Astrocyte of the cerebellum (primary cell): ENCODE measurements around the gene AGAP1.
A peak's percentile ranks its signal among the peaks of the same experiment; 100 is the strongest.

Experiments
- DNase-seq: peaks from one replicate; pipeline ENCODE4 v3.0.0-alpha.2; 2011; ENCODE audit warnings: low read depth
- H3K4me3 ChIP-seq: 2 replicates; pipeline ENCODE4 v1.5.1; 2011; ENCODE audit warnings: mild to moderate bottlenecking, low read depth, low read length, moderate library complexity
- in situ Hi-C: cut with HindIII; loops from 2 replicates; pipeline ENCODE4 v1.10.0; 2017; ENCODE audit warnings: low sequenced_read_pairs
- TF ChIP-seq, protein P1 (sequence below): IDR thresholded peaks from 2 replicates; pipeline ENCODE4 v1.5.1; 2012; ENCODE audit warnings: low read length, low read depth, moderate library complexity, mild to moderate bottlenecking; ENCODE audit errors: missing control alignments

Gene AGAP1

DNA sequence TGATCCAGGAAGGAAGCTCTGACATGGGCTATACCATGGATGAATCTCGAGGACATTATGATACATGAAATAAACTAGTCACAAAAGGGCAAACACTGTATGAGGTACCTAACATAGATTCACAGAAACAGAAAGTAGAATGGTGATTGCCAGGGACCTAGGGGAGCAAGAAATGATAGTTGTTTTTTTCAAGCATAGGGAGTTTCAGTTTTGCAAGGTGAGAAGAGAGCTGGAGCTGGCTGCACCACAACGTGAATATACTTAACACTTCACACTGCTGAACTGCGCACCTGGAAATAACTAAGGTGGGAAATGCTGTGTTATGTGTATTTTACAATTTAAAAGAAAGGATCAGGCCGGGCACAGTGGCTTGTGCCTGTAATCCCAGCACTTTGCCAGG is 13.2 kb upstream of the AGAP1 start:
- H3K4me3 ChIP-seq: no peak overlapping the region
- in situ Hi-C loops: no loop called here
- TF ChIP-seq, protein P1, sequence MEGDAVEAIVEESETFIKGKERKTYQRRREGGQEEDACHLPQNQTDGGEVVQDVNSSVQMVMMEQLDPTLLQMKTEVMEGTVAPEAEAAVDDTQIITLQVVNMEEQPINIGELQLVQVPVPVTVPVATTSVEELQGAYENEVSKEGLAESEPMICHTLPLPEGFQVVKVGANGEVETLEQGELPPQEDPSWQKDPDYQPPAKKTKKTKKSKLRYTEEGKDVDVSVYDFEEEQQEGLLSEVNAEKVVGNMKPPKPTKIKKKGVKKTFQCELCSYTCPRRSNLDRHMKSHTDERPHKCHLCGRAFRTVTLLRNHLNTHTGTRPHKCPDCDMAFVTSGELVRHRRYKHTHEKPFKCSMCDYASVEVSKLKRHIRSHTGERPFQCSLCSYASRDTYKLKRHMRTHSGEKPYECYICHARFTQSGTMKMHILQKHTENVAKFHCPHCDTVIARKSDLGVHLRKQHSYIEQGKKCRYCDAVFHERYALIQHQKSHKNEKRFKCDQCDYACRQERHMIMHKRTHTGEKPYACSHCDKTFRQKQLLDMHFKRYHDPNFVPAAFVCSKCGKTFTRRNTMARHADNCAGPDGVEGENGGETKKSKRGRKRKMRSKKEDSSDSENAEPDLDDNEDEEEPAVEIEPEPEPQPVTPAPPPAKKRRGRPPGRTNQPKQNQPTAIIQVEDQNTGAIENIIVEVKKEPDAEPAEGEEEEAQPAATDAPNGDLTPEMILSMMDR: no peak
- DNase-seq: no peak

DNA sequence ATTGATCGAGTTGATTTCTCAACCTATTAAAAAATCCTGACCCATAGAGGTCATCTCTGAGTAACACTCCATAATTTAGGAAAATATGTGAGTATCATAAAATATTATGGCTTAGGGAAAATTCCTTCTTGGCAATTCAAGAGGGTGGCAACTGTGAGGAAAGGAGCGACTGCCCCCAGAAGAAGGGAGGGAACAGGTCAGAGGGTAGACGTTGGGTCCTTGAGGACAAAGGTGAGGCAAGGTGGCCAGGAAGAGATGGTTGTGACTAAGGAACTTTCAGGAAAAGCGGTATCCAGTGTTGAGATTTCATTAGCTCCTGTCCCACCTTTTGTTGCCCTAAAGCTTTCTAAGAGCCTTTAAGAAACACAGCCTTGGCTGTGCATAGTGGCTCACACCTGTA is 10.5 kb upstream of the AGAP1 start:
- DNase-seq: no peak
- TF ChIP-seq, protein P1: no peak
- in situ Hi-C loops: no loop called here
- H3K4me3 ChIP-seq: no peak overlapping the region

DNA sequence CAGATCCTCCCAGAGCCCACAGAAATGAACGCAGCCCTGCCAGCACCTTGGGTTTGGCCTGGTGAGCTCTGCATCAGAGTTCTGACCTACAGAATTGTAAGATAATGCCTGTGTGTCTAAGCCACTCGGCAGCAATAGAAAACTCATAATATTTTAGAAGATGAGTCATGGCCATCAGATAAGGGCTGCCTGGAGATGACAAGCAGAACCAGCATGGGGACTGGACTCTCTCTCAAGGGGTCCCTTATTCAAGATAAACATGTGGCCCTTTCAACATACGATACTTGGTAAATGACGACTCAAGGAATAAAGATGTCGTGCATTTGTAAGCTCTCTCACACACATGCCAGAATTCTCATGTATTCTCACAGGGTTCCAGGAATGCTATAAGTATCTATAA is 8.5 kb upstream of the AGAP1 start:
- in situ Hi-C loops: loop anchor here (5.0 kb wide), 1 partner anchor 33 kb away; no protein-coding TSS in a partner anchor
- H3K4me3 ChIP-seq: no peak overlapping the region
- TF ChIP-seq, protein P1: no peak
- no peak for DNase-seq

DNA sequence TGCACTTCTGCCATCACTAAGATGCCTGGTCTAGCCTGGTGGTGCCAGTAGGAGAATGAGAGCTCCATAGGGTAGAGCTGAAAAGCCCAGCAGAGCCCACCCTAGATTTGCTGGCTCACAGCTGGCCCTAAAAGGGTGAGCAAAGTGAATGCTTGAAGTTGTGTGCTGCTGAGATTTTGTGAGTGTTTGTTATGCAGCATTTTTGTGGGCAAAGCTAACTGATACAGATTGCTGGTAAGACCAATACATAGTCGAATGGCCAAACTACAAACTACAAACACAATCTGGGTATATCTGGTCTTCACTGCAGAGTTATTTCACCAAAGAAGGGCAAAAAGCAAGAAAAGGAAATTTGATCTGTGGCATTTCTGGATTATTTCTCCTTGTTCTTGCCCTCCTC is 7.1 kb upstream of the AGAP1 start:
- no peak overlapping the region for H3K4me3 ChIP-seq
- TF ChIP-seq, protein P1: no peak
- in situ Hi-C loops: loop anchor here (5.0 kb wide), 1 partner anchor 34 kb away; no protein-coding TSS in a partner anchor
- DNase-seq: no peak

DNA sequence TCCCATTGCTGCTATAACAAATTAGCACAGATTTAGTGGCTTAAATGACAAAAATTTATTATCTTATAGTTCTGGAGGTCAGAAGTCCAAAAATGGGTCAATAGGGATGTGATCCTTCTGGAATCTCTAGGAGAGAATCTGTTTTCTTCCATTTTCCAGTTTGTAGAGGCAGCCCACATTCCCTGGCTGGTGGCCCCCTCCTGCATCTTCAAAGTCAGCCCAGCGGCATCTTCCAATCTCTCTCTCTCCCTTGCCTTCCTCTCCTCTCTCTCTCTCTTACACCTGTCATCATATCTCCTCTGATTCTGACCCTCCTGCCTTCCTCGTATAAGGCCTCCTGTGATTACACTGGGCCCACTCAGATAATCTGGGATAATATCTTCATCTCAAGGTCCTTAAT is 3.9 kb upstream of the AGAP1 start:
- H3K4me3 ChIP-seq: no peak overlapping the region
- DNase-seq: no peak
- in situ Hi-C loops: loop anchor here (5.0 kb wide), 1 partner anchor 38 kb away; no protein-coding TSS in a partner anchor
- TF ChIP-seq, protein P1: no peak

DNA sequence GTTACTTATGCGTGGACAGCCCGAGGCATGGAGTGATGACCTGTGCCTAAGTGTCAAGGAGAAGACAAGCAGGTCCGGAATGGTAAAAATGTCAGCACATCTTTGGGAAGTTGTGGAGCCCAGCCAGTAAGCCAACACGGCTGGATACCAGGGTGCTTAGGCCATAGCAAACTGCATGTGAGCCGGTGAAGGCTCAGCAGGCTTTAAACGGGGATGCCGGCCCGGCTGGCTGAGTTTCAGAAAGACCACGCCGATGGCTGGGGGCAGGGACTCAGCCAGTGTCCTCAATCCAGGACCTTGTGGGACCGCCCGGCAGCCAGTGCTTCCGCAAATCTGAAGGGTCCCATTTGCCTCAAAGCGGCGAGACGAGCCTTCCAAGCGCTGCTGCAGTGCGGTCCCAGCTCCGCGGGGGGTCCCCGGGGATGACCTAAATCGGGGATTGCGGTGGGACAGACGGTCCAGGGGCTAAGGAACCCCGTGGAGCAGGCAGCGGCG is 946 bp upstream of the AGAP1 start:
- in situ Hi-C loops: no loop called here
- no peak for DNase-seq
- peak overlapping the region; percentile 42 for H3K4me3 ChIP-seq
- TF ChIP-seq, protein P1: no peak

DNA sequence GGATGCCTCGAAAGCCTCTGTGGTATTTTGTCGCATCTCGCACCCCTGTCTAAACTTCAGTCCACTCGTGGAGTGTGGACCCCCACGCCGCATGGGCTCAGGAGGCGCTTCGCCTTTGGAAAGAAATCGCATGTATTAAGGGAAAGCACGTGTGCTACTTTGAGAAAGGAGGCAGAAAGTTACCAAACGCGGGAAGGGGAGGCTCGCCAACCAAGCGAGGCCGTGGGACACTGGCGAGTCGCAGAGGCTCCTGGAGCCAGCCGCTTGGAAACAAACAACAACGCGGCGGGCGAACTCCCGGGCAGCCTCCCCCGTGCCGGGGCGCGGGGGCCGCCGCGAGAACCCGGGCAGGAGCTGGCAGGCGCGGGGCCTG is 455 bp upstream of the AGAP1 start:
- no peak for DNase-seq
- TF ChIP-seq, protein P1: no peak
- H3K4me3 ChIP-seq: peak overlapping the region; percentile 42
- in situ Hi-C loops: no loop called here
